Thyroid gland (tissue), 4 donors: Measurements from ENCODE around the gene DPYD. TPM values are rescaled to one million over a fixed set of nuclear protein-coding genes. Genes with fewer than 3 reads are reported as not detected.

Experiments
- DNase-seq, 2 donors: peaks; one replicate each; pipeline ENCODE4 v3.0.0-alpha.2; 2019
- H3K27ac ChIP-seq, 3 donors: fragments of 200-600 bp; sonication (generic); 1 replicate in 2 of 3; 2 replicates in 1 of 3; pipeline ENCODE4 v1.5.1; 2016 to 2019; ENCODE audit warnings: mild to moderate bottlenecking in 1 of 3, moderate library complexity in 1 of 3
- H3K27me3 ChIP-seq: fragments of 200-600 bp; sonication (generic); one replicate; pipeline ENCODE4 v1.5.1; 2019
- H3K36me3 ChIP-seq, 2 donors: fragments of 200-600 bp; sonication (generic); one replicate each; pipeline ENCODE4 v1.5.1; 2016 to 2019
- H3K4me1 ChIP-seq, 2 donors: fragments of 200-600 bp; sonication (generic); one replicate each; pipeline ENCODE4 v1.5.1; 2017 to 2019
- H3K4me3 ChIP-seq, 3 donors: fragments of 200-600 bp; sonication (generic); replicated peaks in 1 of 3; 1 replicate in 2 of 3; 2 replicates in 1 of 3; pipeline ENCODE4 v1.5.1; 2016; ENCODE audit warnings: mild to moderate bottlenecking in 1 of 3
- H3K9me3 ChIP-seq: fragments of 200-600 bp; sonication (generic); one replicate; pipeline ENCODE4 v1.5.1; 2017
- POLR2A ChIP-seq, 2 donors: fragments of 450-650 bp; IDR thresholded peaks; one replicate each; pipeline ENCODE4 v1.6.1; 2017; ENCODE audit warnings: antibody characterized with exemption in 2 of 2, mild to moderate bottlenecking in 2 of 2, moderate library complexity in 1 of 2
- WGBS, 2 donors: methylation state at CpG; one replicate each; pipeline ENCODE4 v1.1.5; 2017; 5-methylcytosine and 5-hydroxymethylcytosine counted together
- intact Hi-C: fragments of 100-400 bp; cut with DNase I; formaldehyde crosslinking; loops from one replicate; pipeline ENCODE4 v1.15.1; 2023
- total RNA-seq, 4 donors: library from RNA; depleted of rRNA; stranded (reverse); fragments of >200 nt; gene quantifications; one replicate each; pipeline ENCODE4 v1.2.3, GENCODE V29; 2016
- TF ChIP-seq, protein P1 (sequence below), 6 experiments: fragments of 200-600 bp in 3 of 6; fragments of 450-650 bp in 3 of 6; sonication (generic) in 3 of 6; IDR thresholded peaks; one replicate each; pipeline ENCODE4 v1.5.1; 2016 to 2019; ENCODE audit warnings: antibody characterized with exemption in 6 of 6, mild to moderate bottlenecking in 2 of 6, inconsistent platforms in 1 of 6, moderate library complexity in 1 of 6

Gene DPYD
- total RNA-seq, 4 donors from 2014 or later: 27.3 to 54.0 (median 39.5) TPM

DNA sequence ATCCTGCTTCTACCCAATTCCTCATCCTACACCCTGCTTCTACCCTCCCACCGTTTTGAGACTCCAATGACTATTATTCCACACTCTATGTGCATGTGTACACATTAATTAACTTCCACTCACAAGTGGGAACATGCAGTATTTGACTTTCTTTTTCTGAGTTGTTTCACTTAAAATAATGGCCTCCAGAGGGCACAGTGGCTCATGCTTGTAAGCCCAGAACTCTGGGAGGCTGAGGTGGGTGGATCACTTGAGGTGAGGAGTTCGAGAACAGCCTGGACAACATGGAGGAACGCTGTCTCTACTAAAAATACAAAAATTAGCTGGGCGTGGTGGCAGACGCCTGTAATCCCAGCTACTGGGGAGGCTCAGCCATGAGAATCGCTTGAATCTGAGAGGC lies 734.5 kb downstream of the DPYD start:
- no peaks in the 10 kb centered on the region for H3K36me3 ChIP-seq
- intact Hi-C loops: no loop called here
- WGBS, 2 donors: 81 to 88% methylated on average over 6 of the region's 6 CpGs
- TF ChIP-seq, protein P1, sequence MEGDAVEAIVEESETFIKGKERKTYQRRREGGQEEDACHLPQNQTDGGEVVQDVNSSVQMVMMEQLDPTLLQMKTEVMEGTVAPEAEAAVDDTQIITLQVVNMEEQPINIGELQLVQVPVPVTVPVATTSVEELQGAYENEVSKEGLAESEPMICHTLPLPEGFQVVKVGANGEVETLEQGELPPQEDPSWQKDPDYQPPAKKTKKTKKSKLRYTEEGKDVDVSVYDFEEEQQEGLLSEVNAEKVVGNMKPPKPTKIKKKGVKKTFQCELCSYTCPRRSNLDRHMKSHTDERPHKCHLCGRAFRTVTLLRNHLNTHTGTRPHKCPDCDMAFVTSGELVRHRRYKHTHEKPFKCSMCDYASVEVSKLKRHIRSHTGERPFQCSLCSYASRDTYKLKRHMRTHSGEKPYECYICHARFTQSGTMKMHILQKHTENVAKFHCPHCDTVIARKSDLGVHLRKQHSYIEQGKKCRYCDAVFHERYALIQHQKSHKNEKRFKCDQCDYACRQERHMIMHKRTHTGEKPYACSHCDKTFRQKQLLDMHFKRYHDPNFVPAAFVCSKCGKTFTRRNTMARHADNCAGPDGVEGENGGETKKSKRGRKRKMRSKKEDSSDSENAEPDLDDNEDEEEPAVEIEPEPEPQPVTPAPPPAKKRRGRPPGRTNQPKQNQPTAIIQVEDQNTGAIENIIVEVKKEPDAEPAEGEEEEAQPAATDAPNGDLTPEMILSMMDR (IDR thresholded peaks at IDR 0.05): no peak
- TF ChIP-seq POLR2A (IDR thresholded peaks at IDR 0.05): no peak
- DNase-seq: no peak
- H3K9me3 ChIP-seq: no peaks in the 10 kb centered on the region
- H3K27me3 ChIP-seq: no peaks in the 10 kb centered on the region
- H3K27ac ChIP-seq: no peak overlapping the region
- no peak overlapping the region for H3K4me3 ChIP-seq
- H3K4me1 ChIP-seq: no peaks in the 10 kb centered on the region

DNA sequence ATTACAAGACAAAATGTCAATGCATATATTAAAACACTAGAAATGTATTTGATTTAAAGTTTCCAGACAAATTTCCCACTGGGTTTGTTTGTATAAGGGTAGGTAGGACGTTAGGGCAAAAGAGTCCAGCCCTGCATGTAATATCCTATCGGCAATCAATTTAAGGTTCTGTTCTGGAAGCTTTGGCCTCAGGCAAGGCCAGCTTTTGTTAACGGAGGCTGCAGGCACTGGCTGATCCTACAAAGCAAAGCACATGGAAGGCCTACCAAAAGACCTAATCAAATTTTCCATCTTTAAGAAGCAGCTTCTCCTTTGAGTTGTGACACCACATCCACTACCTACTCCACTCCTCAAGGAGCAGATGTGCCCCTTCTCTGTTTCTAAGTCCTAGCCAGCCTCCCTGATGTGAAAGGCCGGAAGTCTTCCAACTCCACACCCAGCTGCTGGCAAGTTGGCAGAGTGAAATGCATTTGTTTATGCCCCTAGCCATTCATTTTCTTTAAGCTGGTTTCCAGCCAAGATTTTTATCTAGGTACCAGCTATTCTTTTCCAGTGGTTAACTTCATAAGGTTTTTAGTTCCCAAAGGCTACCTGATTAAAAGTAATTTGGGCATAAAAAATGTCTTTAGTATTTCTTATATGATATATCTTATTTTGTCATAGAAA lies 746.7 kb downstream of the DPYD start:
- H3K9me3 ChIP-seq: no peaks in the 10 kb centered on the region
- H3K27me3 ChIP-seq: no peaks in the 10 kb centered on the region
- no peaks in the 10 kb centered on the region for H3K4me1 ChIP-seq
- H3K27ac ChIP-seq: no peak overlapping the region
- TF ChIP-seq, protein P1 (IDR thresholded peaks at IDR 0.05): no peak
- H3K36me3 ChIP-seq: no peaks in the 10 kb centered on the region
- no peak for DNase-seq
- no peak overlapping the region for H3K4me3 ChIP-seq
- 70 to 76% methylated on average over 4 of the region's 4 CpGs for WGBS, 2 donors
- intact Hi-C loops: no loop called here

DNA sequence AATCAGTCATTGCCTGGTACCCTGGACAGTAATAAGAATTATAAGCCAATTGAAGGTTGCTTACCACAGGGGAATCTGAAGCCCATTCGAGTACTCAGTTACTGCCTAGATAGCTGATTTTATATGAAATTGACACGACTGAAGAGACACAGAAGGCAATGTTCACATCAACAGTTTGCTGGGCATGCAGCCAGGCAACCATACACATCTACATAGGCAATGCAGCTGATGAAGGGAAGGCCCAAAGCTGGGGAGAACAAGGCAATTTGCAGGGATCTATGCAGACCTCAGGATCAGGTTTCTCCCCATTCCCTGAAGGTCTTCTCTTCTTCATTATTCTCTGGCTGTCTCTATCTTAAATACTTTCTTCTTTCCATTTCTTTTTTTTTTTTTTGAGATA lies 750.5 kb downstream of the DPYD start:
- DNase-seq: no peak
- H3K9me3 ChIP-seq: no peaks in the 10 kb centered on the region
- intact Hi-C loops: no loop called here
- WGBS, 2 donors: 75 to 90% methylated on average over 2 of the region's 2 CpGs
- H3K27ac ChIP-seq: no peak overlapping the region
- H3K4me1 ChIP-seq: no peaks in the 10 kb centered on the region
- no peak overlapping the region for H3K4me3 ChIP-seq
- no peaks in the 10 kb centered on the region for H3K27me3 ChIP-seq
- TF ChIP-seq POLR2A (IDR thresholded peaks at IDR 0.05): no peak
- TF ChIP-seq, protein P1 (IDR thresholded peaks at IDR 0.05): no peak
- no peaks in the 10 kb centered on the region for H3K36me3 ChIP-seq

DNA sequence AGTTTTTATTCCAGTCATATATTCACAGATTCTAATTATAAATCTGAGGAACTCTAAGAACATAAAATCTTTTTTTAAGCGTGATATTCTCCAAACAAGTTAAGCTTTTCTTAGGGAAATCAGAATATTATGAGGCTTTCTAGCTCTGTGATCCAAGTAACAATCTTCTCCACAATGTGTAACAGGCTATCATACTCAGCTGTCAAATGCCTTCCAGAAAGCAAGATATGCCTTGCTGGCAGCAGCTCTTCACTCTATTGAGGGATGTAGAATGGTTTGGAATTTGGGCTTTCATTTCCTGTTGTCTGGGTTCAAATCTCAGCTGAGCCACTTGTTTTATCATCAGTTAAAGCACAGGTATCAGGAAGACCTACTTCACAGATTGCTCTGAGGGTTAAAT lies 752.8 kb downstream of the DPYD start:
- Histone ChIP-seq H3K4me1 (no peaks in the 10 kb centered on the region), H3K27me3 (no peaks in the 10 kb centered on the region), H3K27ac (no peak overlapping the region), H3K36me3 (no peaks in the 10 kb centered on the region), H3K4me3 (no peak overlapping the region), H3K9me3 (no peaks in the 10 kb centered on the region)
- 83 to 93% methylated on average over 1 of the region's 1 CpG for WGBS, 2 donors
- no peak for DNase-seq
- TF ChIP-seq, protein P1 (IDR thresholded peaks at IDR 0.05): no peak
- TF ChIP-seq POLR2A (IDR thresholded peaks at IDR 0.05): no peak
- intact Hi-C loops: no loop called here

DNA sequence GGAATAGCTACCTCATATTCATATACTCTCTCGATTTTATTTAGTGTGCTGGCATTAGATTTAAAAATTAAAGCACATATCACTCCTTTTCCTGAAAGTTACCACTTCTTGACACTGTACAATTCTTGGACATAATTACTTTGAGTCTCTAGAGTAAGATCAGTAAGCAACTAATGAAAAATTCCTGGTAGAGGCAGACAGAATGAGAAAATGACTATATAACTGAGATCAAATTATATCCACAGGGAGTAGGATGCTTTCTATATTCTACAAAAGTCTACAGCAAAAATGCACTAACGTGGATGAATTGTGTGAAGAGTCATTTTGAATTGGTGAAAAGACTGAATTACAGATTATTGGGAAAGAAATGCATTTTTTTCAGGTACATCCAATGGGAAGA lies 753.6 kb downstream of the DPYD start:
- DNase-seq: no peak
- Histone ChIP-seq H3K36me3 (no peaks in the 10 kb centered on the region), H3K9me3 (no peaks in the 10 kb centered on the region), H3K4me3 (no peak overlapping the region), H3K27me3 (no peaks in the 10 kb centered on the region), H3K27ac (no peak overlapping the region), H3K4me1 (no peaks in the 10 kb centered on the region)
- WGBS, 2 donors: 54 to 65% methylated on average over 2 of the region's 2 CpGs
- TF ChIP-seq, protein P1 (IDR thresholded peaks at IDR 0.05): no peak
- TF ChIP-seq POLR2A (IDR thresholded peaks at IDR 0.05): no peak
- intact Hi-C loops: no loop called here
